H9 (cell line): Measurements from ENCODE around the gene HNF4A. TPM values are rescaled to one million over a fixed set of nuclear protein-coding genes. Genes with fewer than 3 reads are reported as not detected.

ENCODE experiments used
- DNase-seq: peaks from one replicate; pipeline ENCODE4 v3.0.0-alpha.2; 2017
- H2AFZ ChIP-seq: one replicate; pipeline ENCODE4 v1.6.1; 2013; ENCODE audit warnings: mild to moderate bottlenecking, low read length, control low read depth, moderate library complexity
- H2AK5ac ChIP-seq: 2 replicates; pipeline ENCODE4 v1.6.1; 2013; ENCODE audit warnings: low read length, control low read depth, mixed read lengths; ENCODE audit not compliant: insufficient read length
- H2BK120ac ChIP-seq: one replicate; pipeline ENCODE4 v1.6.1; 2013; ENCODE audit warnings: low read depth, mild to moderate bottlenecking, low read length, control low read depth, inconsistent platforms; ENCODE audit not compliant: poor library complexity, severe bottlenecking
- H2BK12ac ChIP-seq: 2 replicates; pipeline ENCODE4 v1.6.1; 2013; ENCODE audit warnings: low read length, control low read depth, mixed read lengths, low read depth; ENCODE audit not compliant: insufficient read length
- H2BK15ac ChIP-seq: 2 replicates; pipeline ENCODE4 v1.6.1; 2013; ENCODE audit warnings: low read depth, low read length, control low read depth
- H2BK20ac ChIP-seq: one replicate; pipeline ENCODE4 v1.6.1; 2013; ENCODE audit warnings: low read depth, mild to moderate bottlenecking, low read length, control low read depth, inconsistent platforms; ENCODE audit not compliant: poor library complexity, severe bottlenecking
- H2BK5ac ChIP-seq: 2 replicates; pipeline ENCODE4 v1.6.1; 2013; ENCODE audit warnings: low read length, control low read depth, mixed read lengths; ENCODE audit not compliant: insufficient read length
- H3K14ac ChIP-seq: 2 replicates; pipeline ENCODE4 v1.6.1; 2013; ENCODE audit warnings: low read length, control low read depth; ENCODE audit not compliant: insufficient read depth
- H3K18ac ChIP-seq: 2 replicates; pipeline ENCODE4 v1.6.1; 2013; ENCODE audit warnings: low read depth, mild to moderate bottlenecking, mixed read lengths, low read length, control low read depth; ENCODE audit not compliant: insufficient read length
- H3K23ac ChIP-seq: 2 replicates; pipeline ENCODE4 v1.6.1; 2013; ENCODE audit warnings: low read length, control low read depth, mixed read lengths, low read depth; ENCODE audit not compliant: insufficient read length
- H3K23me2 ChIP-seq: 2 replicates; pipeline ENCODE4 v1.6.1; 2013; ENCODE audit warnings: low read depth, mild to moderate bottlenecking, mixed read lengths, low read length, control low read depth; ENCODE audit not compliant: insufficient read length, poor library complexity, severe bottlenecking
- H3K27ac ChIP-seq: 2 replicates; pipeline ENCODE4 v1.5.1; 2013; ENCODE audit warnings: low read length, control low read depth, mixed read lengths, low read depth; ENCODE audit not compliant: insufficient read length
- H3K27me3 ChIP-seq: 2 replicates; pipeline ENCODE4 v1.6.1; 2013; ENCODE audit warnings: low read length, control low read depth, inconsistent platforms; ENCODE audit not compliant: insufficient read depth
- H3K4ac ChIP-seq: 2 replicates; pipeline ENCODE4 v1.6.1; 2013; ENCODE audit warnings: low read depth, mild to moderate bottlenecking, control low read depth, inconsistent platforms, low read length, moderate library complexity
- H3K4me1 ChIP-seq: 2 replicates; pipeline ENCODE4 v1.6.1; 2013; ENCODE audit warnings: low read length, control low read depth, inconsistent platforms; ENCODE audit not compliant: insufficient read depth
- H3K4me2 ChIP-seq: 2 replicates; pipeline ENCODE4 v1.6.1; 2013; ENCODE audit warnings: low read length, control low read depth, mixed read lengths; ENCODE audit not compliant: insufficient read length, insufficient read depth
- H3K56ac ChIP-seq: 2 replicates; pipeline ENCODE4 v1.6.1; 2013; ENCODE audit warnings: low read depth, mild to moderate bottlenecking, mixed read lengths, low read length, control low read depth; ENCODE audit not compliant: insufficient read length
- H3K79me1 ChIP-seq: 2 replicates; pipeline ENCODE4 v1.6.1; 2013; ENCODE audit warnings: low read depth, mild to moderate bottlenecking, moderate library complexity, low read length, control low read depth, inconsistent platforms; ENCODE audit not compliant: insufficient read depth, poor library complexity, severe bottlenecking
- H3K79me2 ChIP-seq: 2 replicates; pipeline ENCODE4 v1.6.1; 2013; ENCODE audit warnings: low read length, control low read depth, inconsistent platforms; ENCODE audit not compliant: insufficient read depth
- H3K9ac ChIP-seq: 2 replicates; pipeline ENCODE4 v1.6.1; 2013; ENCODE audit warnings: low read length, control low read depth, mixed read lengths; ENCODE audit not compliant: insufficient read length; ENCODE audit errors: extremely low read depth
- H3K9me3 ChIP-seq: one replicate; pipeline ENCODE4 v1.6.1; 2013; ENCODE audit warnings: low read depth, low read length, inconsistent platforms; ENCODE audit not compliant: control insufficient read depth
- H3T11ph ChIP-seq: one replicate; pipeline ENCODE4 v1.6.1; 2013; ENCODE audit warnings: mild to moderate bottlenecking, low read length, control low read depth, inconsistent platforms
- H4K20me1 ChIP-seq: one replicate; pipeline ENCODE4 v1.6.1; 2013; ENCODE audit not compliant: control insufficient read depth, insufficient read length, insufficient read depth
- H4K5ac ChIP-seq: 2 replicates; pipeline ENCODE4 v1.6.1; 2013; ENCODE audit warnings: low read depth, mild to moderate bottlenecking, mixed read lengths, low read length, control low read depth; ENCODE audit not compliant: insufficient read length
- H4K8ac ChIP-seq: replicated peaks from 2 replicates; pipeline ENCODE4 v1.6.1; 2013; ENCODE audit warnings: low read length, control low read depth, mixed read lengths, low read depth; ENCODE audit not compliant: insufficient read length
- H4K91ac ChIP-seq: 2 replicates; pipeline ENCODE4 v1.6.1; 2013; ENCODE audit warnings: low read depth, mild to moderate bottlenecking, moderate library complexity, mixed read lengths, low read length, control low read depth; ENCODE audit not compliant: insufficient read length
- H3K27ac Mint-ChIP-seq, 3 experiments: 2 replicates in 2 of 3; 3 replicates in 1 of 3; pipeline ENCODE4 v1.8.0; 2020 to 2021; ENCODE audit warnings: mixed read lengths in 3 of 3, mild to moderate bottlenecking in 1 of 3, moderate library complexity in 1 of 3
- H3K27me3 Mint-ChIP-seq: 2 replicates; pipeline ENCODE4 v1.8.0; 2021; ENCODE audit warnings: low read depth, mild to moderate bottlenecking, moderate library complexity, mixed read lengths
- H3K36me3 Mint-ChIP-seq, 3 experiments: 2 replicates in 2 of 3; 3 replicates in 1 of 3; pipeline ENCODE4 v1.8.0; 2020 to 2021; ENCODE audit warnings: low read depth in 3 of 3, mixed read lengths in 3 of 3; ENCODE audit not compliant: insufficient read depth in 1 of 3
- H3K4me1 Mint-ChIP-seq, 2 experiments: 2 replicates each; pipeline ENCODE4 v1.8.0; 2020; ENCODE audit warnings: mixed read lengths in 2 of 2
- H3K4me3 Mint-ChIP-seq, 2 experiments: 2 replicates in 1 of 2; 3 replicates in 1 of 2; pipeline ENCODE4 v1.8.0; 2020 to 2021; ENCODE audit warnings: mild to moderate bottlenecking in 2 of 2, mixed read lengths in 2 of 2, moderate library complexity in 1 of 2
- H3K9me3 Mint-ChIP-seq, 2 experiments: 2 replicates in 1 of 2; 3 replicates in 1 of 2; pipeline ENCODE4 v1.8.0; 2020; ENCODE audit warnings: mild to moderate bottlenecking in 2 of 2, mixed read lengths in 2 of 2, moderate library complexity in 1 of 2
- CTCF ChIP-seq: fragments of 200-600 bp; sonication (generic); conservative IDR thresholded peaks from 3 replicates; pipeline ENCODE4 v1.8.0; 2021; ENCODE audit warnings: antibody characterized with exemption, mild to moderate bottlenecking
- WGBS: extraction: QIAGEN DNeasy Blood & Tissue Kit; methylation state at CpG from one replicate; pipeline ENCODE4 v1.1.7; 2013; ENCODE audit warnings: missing lambda C conversion rate, low lambda C conversion rate, mixed read lengths; ENCODE audit not compliant: insufficient read length; ENCODE audit errors: extremely low coverage; 5-methylcytosine and 5-hydroxymethylcytosine counted together
- total RNA-seq: library from RNA; stranded (reverse); gene quantifications from 2 replicates; pipeline ENCODE4 v1.2.1, GENCODE V29; 2021

Gene HNF4A
- total RNA-seq, 1 experiment from 2014 or later, result not detected

- Histone ChIP-seq H3K23ac (no peak overlapping the region), H3K18ac (no peak overlapping the region), H3K9ac (no peak overlapping the region), H4K8ac (no peak overlapping the region), H2AFZ (no peak overlapping the region), H4K20me1 (no peaks in the 10 kb centered on the region), H3K4me2 (no peak overlapping the region), H3K14ac (no peak overlapping the region), H3K27ac (no peak overlapping the region), H3K23me2 (no peaks in the 10 kb centered on the region), H4K5ac (no peak overlapping the region), H3K79me1 (no peaks in the 10 kb centered on the region), H2BK5ac (no peak overlapping the region), H2BK120ac (no peak overlapping the region), H2BK12ac (no peak overlapping the region), H3K56ac (no peak overlapping the region), H2BK20ac (no peak overlapping the region), H3T11ph (no peak overlapping the region), H3K9me3 (no peaks in the 10 kb centered on the region), H3K4me1 (no peaks in the 10 kb centered on the region), H4K91ac (no peak overlapping the region), H2BK15ac (no peak overlapping the region), H3K79me2 (no peaks in the 10 kb centered on the region), H3K27me3 (no peaks in the 10 kb centered on the region), H2AK5ac (no peak overlapping the region), H3K4ac (no peak overlapping the region)
- no CpG with 5 or more reads among the region's 8 CpGs for WGBS
- H3K9me3 Mint-ChIP-seq, result no peaks in the 10 kb centered on the region
- H3K4me1 Mint-ChIP-seq, result peaks cover 7% of the 10 kb centered on the region in 2 experiments
- H3K4me3 Mint-ChIP-seq, result no peak overlapping the region
- no peak overlapping the region for H3K27ac Mint-ChIP-seq
- TF ChIP-seq CTCF, result no peak
- no peaks in the 10 kb centered on the region for H3K27me3 Mint-ChIP-seq
- no peaks in the 10 kb centered on the region for H3K36me3 Mint-ChIP-seq
- DNase-seq, result no peak
Observed at GRCh38 chr20:44456611-44457010, 101.1 kb downstream of the HNF4A start.
